NCI-H1694 (cell line): ENCODE results near the gene METTL6.
"Not testable (repeated sequence)": the region's sequence is repeated elsewhere in the genome, so short reads cannot be mapped to it uniquely, and the experiment has no call there.

Experiments
- DNase-seq: peaks from one replicate; lab custom pipeline; 2025; lab: John Stamatoyannopoulos, UW

The METTL6 gene

GRCh38 chr3:15450438-15451215 is 23.3 kb upstream of the METTL6 start:
- DNase-seq = no peak

GRCh38 chr3:15449489-15450224 is 22.3 kb upstream of the METTL6 start:
- DNase-seq = no peak

GRCh38 chr3:15443826-15444524 is 16.6 kb upstream of the METTL6 start:
- no peak for DNase-seq

GRCh38 chr3:15440891-15441290 is 13.5 kb upstream of the METTL6 start:
- DNase-seq = no peak

GRCh38 chr3:15439476-15439875 is 12.1 kb upstream of the METTL6 start:
- no peak for DNase-seq

- no peak for DNase-seq
These were observed 11.6 kb upstream of the METTL6 start for GRCh38 chr3:15438983-15439382.

GRCh38 chr3:15436246-15436645 is 8.9 kb upstream of the METTL6 start:
- DNase-seq = no peak

- no peak for DNase-seq
These were observed 7.4 kb upstream of the METTL6 start for GRCh38 chr3:15434756-15435155.

- no peak for DNase-seq
These were observed 6.2 kb upstream of the METTL6 start for GRCh38 chr3:15433531-15433930.

GRCh38 chr3:15431256-15431837 is 4.0 kb upstream of the METTL6 start:
- DNase-seq = no peak

- DNase-seq = no peak
These were observed 3.3 kb upstream of the METTL6 start for GRCh38 chr3:15430624-15431023.

- DNase-seq = no peak
These were observed 1.7 kb upstream of the METTL6 start for GRCh38 chr3:15429080-15429479.

- no peak for DNase-seq
These were observed 1.2 kb upstream of the METTL6 start for GRCh38 chr3:15428539-15428938.

- no peak for DNase-seq
These were observed 637 bp upstream of the METTL6 start for GRCh38 chr3:15427981-15428380.

GRCh38 chr3:15426579-15427118 is 695 bp downstream of the METTL6 start:
- DNase-seq = no peak

GRCh38 chr3:15420871-15421270 is 6.5 kb downstream of the METTL6 start:
- no peak for DNase-seq

GRCh38 chr3:15410966-15411365 is 16.4 kb downstream of the METTL6 start:
- not testable (repeated sequence) for DNase-seq

GRCh38 chr3:15409774-15410173 is 17.6 kb downstream of the METTL6 start:
- no peak for DNase-seq

- DNase-seq = no peak
These were observed 18.1 kb downstream of the METTL6 start for GRCh38 chr3:15409239-15409638.

GRCh38 chr3:15405448-15406050 is 21.8 kb downstream of the METTL6 start:
- DNase-seq = peak; percentile 48

- DNase-seq = no peak
These were observed 22.6 kb downstream of the METTL6 start for GRCh38 chr3:15404767-15405166.

- DNase-seq = no peak
These were observed 23.4 kb downstream of the METTL6 start for GRCh38 chr3:15403965-15404364.
